Activated CD8-positive, alpha-beta T cell treated with anti-CD3 and anti-CD28 coated beads for 36 hours (primary cell): ENCODE measurements around the gene USE1. TPM values are rescaled to one million over a fixed set of nuclear protein-coding genes. Genes with fewer than 3 reads are reported as not detected.

Experiments
- ATAC-seq: fragments of 200-7000 bp; cut with Tn5 transposase; one replicate; pipeline ENCODE4 v1.10.0; 2021; ENCODE audit warnings: mild to moderate bottlenecking, moderate library complexity
- CTCF ChIA-PET: fragments of 350-600 bp; sonication (Branson Sonifier 250); formaldehyde crosslinking; loops from one replicate; lab custom pipeline; 2021; ENCODE audit warnings: antibody characterized with exemption; lab: Charles Lee
- POLR2A ChIA-PET: fragments of 350-600 bp; sonication (Branson Sonifier 250); formaldehyde crosslinking; loops from one replicate; lab custom pipeline; 2021; ENCODE audit warnings: antibody characterized with exemption; lab: Charles Lee
- DNase-seq: peaks from one replicate; pipeline ENCODE4 v3.0.0-alpha.2; 2020
- H3K27ac Mint-ChIP-seq: one replicate; pipeline ENCODE4 v1.8.0; 2021; ENCODE audit warnings: mild to moderate bottlenecking, mixed read lengths
- H3K27me3 Mint-ChIP-seq: one replicate; pipeline ENCODE4 v1.8.0; 2021; ENCODE audit warnings: mixed read lengths
- H3K36me3 Mint-ChIP-seq: one replicate; pipeline ENCODE4 v1.8.0; 2021; ENCODE audit warnings: low read depth, mixed read lengths
- H3K4me1 Mint-ChIP-seq: one replicate; pipeline ENCODE4 v1.8.0; 2021; ENCODE audit warnings: low read depth, mixed read lengths
- H3K4me3 Mint-ChIP-seq: one replicate; pipeline ENCODE4 v1.8.0; 2021; ENCODE audit warnings: mild to moderate bottlenecking, moderate library complexity, mixed read lengths
- H3K9me3 Mint-ChIP-seq: one replicate; pipeline ENCODE4 v1.8.0; 2021; ENCODE audit warnings: mixed read lengths
- CTCF ChIP-seq: fragments of 200-600 bp; IDR thresholded peaks from one replicate; pipeline ENCODE4 v1.8.0; 2022; ENCODE audit warnings: antibody characterized with exemption, mild to moderate bottlenecking
- intact Hi-C: fragments of 100-400 bp; cut with micrococcal nuclease; formaldehyde crosslinking; loops from one replicate; pipeline ENCODE4 v1.10.0; 2022
- total RNA-seq, 2 experiments: library from RNA; stranded (reverse); gene quantifications; one replicate each; pipeline ENCODE4 v1.2.3, GENCODE V29; 2021

USE1 gene
- total RNA-seq, 2 experiments from 2014 or later = 26.5 to 27.1 TPM

GRCh38 chr19:17214508-17215126, 540 bp upstream of the USE1 start:
- H3K36me3 Mint-ChIP-seq = peaks cover 37% of the 10 kb centered on the region
- H3K4me3 Mint-ChIP-seq = peak overlapping the region; percentile 82
- intact Hi-C loops = loop anchor here (1.0 kb wide), 1 partner anchor 12 kb away; the partner anchor contains the start of gene OCEL1
- CTCF ChIA-PET = interaction anchor here (1.1 to 3.1 kb wide), 5 partner anchors 11 to 68 kb away, joined by 3 to 18 read pairs (median 4); partner anchors contain the start of genes BABAM1 and OCEL1
- no peak for TF ChIP-seq CTCF
- H3K27me3 Mint-ChIP-seq = no peaks in the 10 kb centered on the region
- peak overlapping the region; percentile 97 for H3K27ac Mint-ChIP-seq
- POLR2A ChIA-PET = interaction anchor here (0.7 to 3.1 kb wide), 9 partner anchors 9 to 89 kb away, joined by 3 to 29 read pairs (median 4); partner anchors contain the start of gene OCEL1
- ATAC-seq (no peak), DNase-seq (no peak)
- H3K9me3 Mint-ChIP-seq = no peaks in the 10 kb centered on the region
- H3K4me1 Mint-ChIP-seq = peaks cover 16% of the 10 kb centered on the region

DNA sequence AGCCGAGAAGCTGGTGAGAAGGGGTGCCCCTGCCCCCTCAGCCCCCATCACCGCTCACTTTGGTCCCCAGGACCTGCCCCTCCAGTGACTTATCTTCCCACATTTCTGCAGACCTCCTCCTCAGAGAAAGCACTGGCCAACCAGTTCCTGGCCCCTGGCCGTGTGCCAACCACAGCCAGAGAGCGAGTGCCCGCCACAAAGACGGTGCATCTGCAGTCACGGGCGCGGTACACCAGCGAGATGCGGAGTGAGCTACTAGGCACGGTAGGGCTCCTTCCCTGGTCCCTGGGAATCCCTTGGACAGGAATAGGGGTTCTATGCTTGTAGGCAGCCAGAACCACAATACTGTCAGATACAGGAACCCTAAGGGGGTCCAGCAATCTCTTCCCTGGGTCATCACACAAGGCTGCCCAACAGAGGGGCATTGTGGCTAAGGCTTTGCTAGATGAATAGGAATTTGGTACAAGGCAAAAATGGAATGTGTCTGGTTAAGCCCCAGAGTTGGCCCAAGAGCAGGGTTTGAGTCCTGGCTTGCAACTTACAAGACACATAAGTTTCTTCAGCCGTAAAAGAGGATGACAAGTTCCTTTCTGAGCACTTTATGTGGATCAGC, 1.0 kb downstream of the USE1 start:
- DNase-seq (no peak), ATAC-seq (no peak)
- peak overlapping the region; percentile 97 for H3K27ac Mint-ChIP-seq
- TF ChIP-seq CTCF = no peak
- ChIA-PET POLR2A (interaction anchor here (1.0 to 3.1 kb wide), 8 partner anchors 10 to 175 kb away, joined by 3 to 29 read pairs (median 4); partner anchors contain the start of gene OCEL1), CTCF (interaction anchor here (1.4 to 3.1 kb wide), 3 partner anchors 19 to 67 kb away, joined by 4 to 18 read pairs (median 10); no protein-coding TSS in a partner anchor)
- peak overlapping the region; percentile 82 for H3K4me3 Mint-ChIP-seq
- H3K4me1 Mint-ChIP-seq = peaks cover 17% of the 10 kb centered on the region
- H3K36me3 Mint-ChIP-seq = peaks cover 33% of the 10 kb centered on the region
- intact Hi-C loops = no loop called here
- H3K27me3 Mint-ChIP-seq = no peaks in the 10 kb centered on the region
- H3K9me3 Mint-ChIP-seq = no peaks in the 10 kb centered on the region

DNA sequence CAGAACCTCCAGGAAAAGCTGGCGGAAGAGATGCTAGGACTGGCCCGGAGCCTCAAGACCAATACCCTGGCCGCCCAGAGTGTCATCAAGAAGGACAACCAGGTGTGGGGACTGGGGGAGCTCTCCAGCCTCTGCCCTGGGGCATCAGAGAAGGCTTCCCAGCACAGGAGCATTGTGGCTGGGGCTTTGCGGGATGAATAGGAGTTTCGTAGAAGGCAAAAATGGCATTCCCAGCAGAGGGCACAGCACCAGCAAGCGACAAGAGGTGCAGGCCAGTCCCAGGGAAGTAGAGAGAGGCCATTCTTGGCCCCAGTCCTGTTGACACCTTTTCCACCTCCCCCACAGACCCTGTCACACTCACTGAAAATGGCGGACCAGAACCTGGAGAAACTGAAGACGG, 4.1 kb downstream of the USE1 start:
- ATAC-seq = no peak
- Mint-ChIP-seq H3K36me3 (peaks cover 26% of the 10 kb centered on the region), H3K4me1 (peaks cover 15% of the 10 kb centered on the region), H3K27me3 (no peaks in the 10 kb centered on the region), H3K9me3 (no peaks in the 10 kb centered on the region), H3K27ac (no peak overlapping the region), H3K4me3 (no peak overlapping the region)
- intact Hi-C loops = no loop called here
- ChIA-PET CTCF (no interaction called here), POLR2A (interaction anchor here (0.6 to 1.0 kb wide), 2 partner anchors 11 to 119 kb away, joined by 3 read pairs; no protein-coding TSS in a partner anchor)
- DNase-seq = no peak
- TF ChIP-seq CTCF = no peak

DNA sequence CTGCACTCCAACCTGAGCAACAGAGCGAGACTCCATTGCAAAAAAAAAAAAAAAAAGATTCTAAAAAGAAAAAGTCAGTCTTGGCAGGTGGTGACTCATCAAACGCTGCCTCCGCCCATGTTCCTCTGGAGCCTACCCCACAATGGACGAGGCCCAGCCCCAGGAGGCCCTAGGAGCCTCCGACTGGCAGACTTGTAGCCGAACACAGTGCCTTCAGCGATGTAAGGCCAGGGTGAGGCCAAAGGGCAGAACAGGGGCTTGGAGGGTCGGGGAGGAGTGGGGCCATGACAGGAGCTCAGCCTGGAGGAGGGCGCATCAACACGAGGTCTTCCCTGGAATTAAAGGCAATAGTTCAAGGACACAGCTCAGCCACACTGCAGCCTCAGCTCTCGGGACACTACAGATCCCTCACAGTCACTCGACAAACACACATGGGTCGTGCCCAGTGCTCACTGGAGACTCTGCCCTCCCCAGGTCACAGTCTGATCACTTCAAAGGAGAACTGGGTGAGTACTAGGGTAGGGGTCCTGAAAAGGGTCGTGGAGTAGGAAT, 5.1 kb downstream of the USE1 start:
- Mint-ChIP-seq H3K27me3 (no peaks in the 10 kb centered on the region), H3K36me3 (peaks cover 24% of the 10 kb centered on the region), H3K27ac (no peak overlapping the region), H3K4me1 (peaks cover 8% of the 10 kb centered on the region), H3K4me3 (no peak overlapping the region), H3K9me3 (no peaks in the 10 kb centered on the region)
- intact Hi-C loops = loop anchor here (10.0 kb wide), 1 partner anchor 145 kb away; the partner anchor contains the start of genes HAUS8 and MYO9B
- DNase-seq (peak; percentile 28), ATAC-seq (no peak)
- POLR2A ChIA-PET = interaction anchor here (0.7 to 1.0 kb wide), 5 partner anchors 12 to 1888 kb away, joined by 3 to 4 read pairs (median 3); no protein-coding TSS in a partner anchor
- TF ChIP-seq CTCF = no peak
- CTCF ChIA-PET = no interaction called here
